SJSA1 (cell line): ENCODE data around the gene PPDPF. TPM values are rescaled to one million over a fixed set of nuclear protein-coding genes. Genes with fewer than 3 reads are reported as not detected.
"Not testable (repeated sequence)": the region's sequence is repeated elsewhere in the genome, so short reads cannot be mapped to it uniquely, and the experiment has no call there.

ENCODE experiments used
- DNase-seq, 2 experiments: peaks; one replicate each; pipeline ENCODE4 v3.0.0-alpha.2; 2015 to 2020; ENCODE audit warnings: low spot score in 2 of 2, low read depth in 1 of 2
- H3K27ac ChIP-seq: fragments of 250-450 bp; sonication (Bioruptor Pico); 2 replicates; pipeline ENCODE4 v1.5.1; 2020; ENCODE audit warnings: mild to moderate bottlenecking, moderate library complexity
- H3K27me3 ChIP-seq: fragments of 250-450 bp; sonication (Bioruptor Pico); replicated peaks from 2 replicates; pipeline ENCODE4 v1.5.1; 2020; ENCODE audit warnings: mild to moderate bottlenecking, moderate library complexity
- H3K36me3 ChIP-seq: fragments of 250-450 bp; sonication (Bioruptor Pico); 2 replicates; pipeline ENCODE4 v1.5.1; 2020; ENCODE audit warnings: mild to moderate bottlenecking
- H3K4me1 ChIP-seq: fragments of 250-450 bp; sonication (Bioruptor Pico); replicated peaks from 2 replicates; pipeline ENCODE4 v1.6.1; 2021; ENCODE audit warnings: mild to moderate bottlenecking
- H3K4me3 ChIP-seq: fragments of 250-450 bp; sonication (Bioruptor Pico); 2 replicates; pipeline ENCODE4 v1.5.1; 2020; ENCODE audit warnings: mild to moderate bottlenecking
- H3K9me3 ChIP-seq: fragments of 250-450 bp; sonication (Bioruptor Pico); replicated peaks from 2 replicates; pipeline ENCODE4 v1.5.1; 2020; ENCODE audit warnings: mild to moderate bottlenecking
- total RNA-seq: library from RNA; depleted of rRNA; stranded (reverse); fragments of >200 nt; shearing (Covaris generic); gene quantifications from 2 replicates; pipeline ENCODE4 v1.2.3, GENCODE V29; 2014

PPDPF gene
- total RNA-seq, 1 experiment from 2014 or later: 56.7 TPM

GRCh38 chr20:63500902-63501817 is 19.4 kb upstream of the PPDPF start:
- H3K36me3 ChIP-seq: no peaks in the 10 kb centered on the region
- peaks cover 20% of the 10 kb centered on the region for H3K4me1 ChIP-seq
- DNase-seq: no peak
- no peak overlapping the region for H3K27ac ChIP-seq
- no peak overlapping the region for H3K4me3 ChIP-seq
- H3K9me3 ChIP-seq: no peaks in the 10 kb centered on the region; the same call in 1 of the 2 replicates
- peaks cover 29% of the 10 kb centered on the region for H3K27me3 ChIP-seq

- H3K4me3 ChIP-seq: no peak overlapping the region
- no peak for DNase-seq
- no peaks in the 10 kb centered on the region for H3K36me3 ChIP-seq
- peaks cover 29% of the 10 kb centered on the region for H3K27me3 ChIP-seq
- H3K9me3 ChIP-seq: no peaks in the 10 kb centered on the region; the same call in 1 of the 2 replicates
- H3K4me1 ChIP-seq: peaks cover 15% of the 10 kb centered on the region
- H3K27ac ChIP-seq: no peak overlapping the region
Measured at GRCh38 chr20:63501818-63502670, 18.5 kb upstream of the PPDPF start.

GRCh38 chr20:63502671-63503172 is 17.8 kb upstream of the PPDPF start:
- H3K9me3 ChIP-seq: no peaks in the 10 kb centered on the region; the same call in none of the 2 replicates
- H3K27ac ChIP-seq: no peak overlapping the region
- H3K4me1 ChIP-seq: peaks cover 11% of the 10 kb centered on the region
- no peaks in the 10 kb centered on the region for H3K36me3 ChIP-seq
- peaks cover 25% of the 10 kb centered on the region for H3K27me3 ChIP-seq
- H3K4me3 ChIP-seq: no peak overlapping the region
- no peak for DNase-seq

GRCh38 chr20:63503524-63503923 is 17.0 kb upstream of the PPDPF start:
- H3K4me3 ChIP-seq: no peak overlapping the region
- H3K9me3 ChIP-seq: no peaks in the 10 kb centered on the region; the same call in none of the 2 replicates
- no peak for DNase-seq
- peaks cover 17% of the 10 kb centered on the region for H3K27me3 ChIP-seq
- peaks cover 3% of the 10 kb centered on the region for H3K4me1 ChIP-seq
- no peak overlapping the region for H3K27ac ChIP-seq
- no peaks in the 10 kb centered on the region for H3K36me3 ChIP-seq

GRCh38 chr20:63504642-63505041 is 15.9 kb upstream of the PPDPF start:
- no peaks in the 10 kb centered on the region; the same call in none of the 2 replicates for H3K9me3 ChIP-seq
- DNase-seq: no peak
- no peak overlapping the region for H3K4me3 ChIP-seq
- H3K27me3 ChIP-seq: peaks cover 13% of the 10 kb centered on the region
- no peak overlapping the region for H3K27ac ChIP-seq
- H3K4me1 ChIP-seq: peaks cover 6% of the 10 kb centered on the region
- no peaks in the 10 kb centered on the region for H3K36me3 ChIP-seq

GRCh38 chr20:63505281-63505680 is 15.3 kb upstream of the PPDPF start:
- Histone ChIP-seq H3K27ac (no peak overlapping the region), H3K36me3 (no peaks in the 10 kb centered on the region), H3K4me3 (no peak overlapping the region), H3K27me3 (peaks cover 10% of the 10 kb centered on the region), H3K9me3 (no peaks in the 10 kb centered on the region; the same call in none of the 2 replicates), H3K4me1 (peaks cover 11% of the 10 kb centered on the region)
- DNase-seq: no peak

- no peak for DNase-seq
- H3K27me3 ChIP-seq: peaks cover 10% of the 10 kb centered on the region; the same call in 1 of the 2 replicates
- peaks cover 15% of the 10 kb centered on the region for H3K4me1 ChIP-seq
- no peaks in the 10 kb centered on the region; the same call in none of the 2 replicates for H3K9me3 ChIP-seq
- H3K4me3 ChIP-seq: no peak overlapping the region
- no peak overlapping the region for H3K27ac ChIP-seq
- H3K36me3 ChIP-seq: no peaks in the 10 kb centered on the region
Measured at GRCh38 chr20:63505723-63506122, 14.8 kb upstream of the PPDPF start.

GRCh38 chr20:63507083-63507743 is 13.4 kb upstream of the PPDPF start:
- Histone ChIP-seq H3K27ac (no peak overlapping the region), H3K4me1 (peaks cover 19% of the 10 kb centered on the region), H3K36me3 (no peaks in the 10 kb centered on the region), H3K9me3 (no peaks in the 10 kb centered on the region; the same call in none of the 2 replicates), H3K27me3 (peaks cover 10% of the 10 kb centered on the region; the same call in 1 of the 2 replicates), H3K4me3 (no peak overlapping the region)
- no peak for DNase-seq

- no peaks in the 10 kb centered on the region for H3K36me3 ChIP-seq
- no peak for DNase-seq
- peaks cover 19% of the 10 kb centered on the region for H3K4me1 ChIP-seq
- H3K9me3 ChIP-seq: no peaks in the 10 kb centered on the region; the same call in none of the 2 replicates
- H3K27me3 ChIP-seq: 0 out of 2 replicates have a peak, but pooled peaks cover 7% of the 10 kb centered on the region
- no peak overlapping the region for H3K27ac ChIP-seq
- H3K4me3 ChIP-seq: no peak overlapping the region
Measured at GRCh38 chr20:63508072-63508768, 12.3 kb upstream of the PPDPF start.

- Histone ChIP-seq H3K27ac (no peak overlapping the region), H3K9me3 (no peaks in the 10 kb centered on the region; the same call in none of the 2 replicates), H3K36me3 (no peaks in the 10 kb centered on the region), H3K4me3 (no peak overlapping the region), H3K4me1 (peaks cover 19% of the 10 kb centered on the region), H3K27me3 (0 out of 2 replicates have a peak, but pooled peaks cover 2% of the 10 kb centered on the region)
- DNase-seq: peak; percentile 82
Measured at GRCh38 chr20:63509088-63509564, 11.4 kb upstream of the PPDPF start.

GRCh38 chr20:63513207-63513606 is 7.4 kb upstream of the PPDPF start:
- H3K27ac ChIP-seq: no peak overlapping the region
- 0 out of 2 replicates have a peak, but pooled peaks cover 3% of the 10 kb centered on the region for H3K27me3 ChIP-seq
- no peaks in the 10 kb centered on the region for H3K36me3 ChIP-seq
- DNase-seq: no peak
- H3K4me1 ChIP-seq: peaks cover 19% of the 10 kb centered on the region
- no peaks in the 10 kb centered on the region; the same call in 1 of the 2 replicates for H3K9me3 ChIP-seq
- H3K4me3 ChIP-seq: no peak overlapping the region

- H3K27me3 ChIP-seq, H3K36me3 ChIP-seq, H3K9me3 ChIP-seq, H3K4me3 ChIP-seq, DNase-seq, H3K27ac ChIP-seq: not testable (repeated sequence)
- H3K4me1 ChIP-seq: peaks cover 16% of the 10 kb centered on the region
Measured at GRCh38 chr20:63514520-63514919, 6.0 kb upstream of the PPDPF start.
